ENCODE results near the gene LOX. TPM values are rescaled to one million over a fixed set of nuclear protein-coding genes. Genes with fewer than 3 reads are reported as not detected.
A peak's percentile ranks its signal among the peaks of the same experiment; 100 is the strongest.

Gene LOX
- total RNA-seq, 1 experiment from 2014 or later = 2.8 TPM

DNA sequence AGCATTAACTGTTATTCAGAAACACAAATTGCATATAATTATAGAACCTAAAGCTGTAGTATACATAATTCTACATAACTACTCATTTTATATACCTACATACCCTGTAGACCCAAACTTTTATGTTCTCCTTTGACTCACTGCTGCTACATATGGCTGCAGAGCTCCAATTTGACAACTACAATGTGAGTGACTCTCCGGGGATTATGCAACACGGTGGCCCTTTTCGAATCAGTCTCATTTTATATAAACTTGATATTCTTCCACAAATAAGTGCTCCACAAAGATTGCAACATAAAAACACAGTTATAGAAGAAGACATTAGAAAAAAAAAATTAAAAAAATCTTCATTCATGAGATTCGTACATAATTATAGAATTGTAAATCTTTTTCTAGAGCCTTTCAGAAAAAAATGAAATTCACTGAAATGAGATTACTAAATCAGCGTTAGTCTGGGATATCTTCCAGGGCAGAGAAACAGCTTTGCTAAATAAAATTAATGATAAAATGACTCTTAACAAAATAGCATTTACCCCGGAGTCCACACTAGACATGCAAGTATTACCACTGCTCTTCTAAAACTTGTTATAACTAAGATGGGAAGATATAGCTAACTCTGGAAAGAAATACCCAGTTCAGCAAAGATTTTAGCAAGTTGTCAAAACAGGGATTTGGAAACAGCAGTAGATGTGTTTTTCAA is 63.7 kb downstream of the LOX start:
- no TSS peak for BruUV-seq (replicated peaks)
- H3K36me3 ChIP-seq (ENCODE audit: insufficient read depth, low read length, poor library complexity, severe bottlenecking) = no peaks in the 10 kb centered on the region
- ChIA-PET POLR2A (ENCODE audit: low non-redundant PET) (no interaction called here), CTCF (no interaction called here)
- H3K27me3 ChIP-seq (replicated peaks; ENCODE audit: insufficient read depth, low read depth, low read length, poor library complexity) = no peaks in the 10 kb centered on the region
- intact Hi-C loops (cut with micrococcal nuclease; ENCODE audit: unreplicated experiment) = no loop called here
- no peak for TF ChIP-seq EZH2 (IDR thresholded peaks at IDR 0.05; ENCODE audit: borderline replicate concordance, low read depth, low read length, poor library complexity, severe bottlenecking)
- TF ChIP-seq, protein P1, sequence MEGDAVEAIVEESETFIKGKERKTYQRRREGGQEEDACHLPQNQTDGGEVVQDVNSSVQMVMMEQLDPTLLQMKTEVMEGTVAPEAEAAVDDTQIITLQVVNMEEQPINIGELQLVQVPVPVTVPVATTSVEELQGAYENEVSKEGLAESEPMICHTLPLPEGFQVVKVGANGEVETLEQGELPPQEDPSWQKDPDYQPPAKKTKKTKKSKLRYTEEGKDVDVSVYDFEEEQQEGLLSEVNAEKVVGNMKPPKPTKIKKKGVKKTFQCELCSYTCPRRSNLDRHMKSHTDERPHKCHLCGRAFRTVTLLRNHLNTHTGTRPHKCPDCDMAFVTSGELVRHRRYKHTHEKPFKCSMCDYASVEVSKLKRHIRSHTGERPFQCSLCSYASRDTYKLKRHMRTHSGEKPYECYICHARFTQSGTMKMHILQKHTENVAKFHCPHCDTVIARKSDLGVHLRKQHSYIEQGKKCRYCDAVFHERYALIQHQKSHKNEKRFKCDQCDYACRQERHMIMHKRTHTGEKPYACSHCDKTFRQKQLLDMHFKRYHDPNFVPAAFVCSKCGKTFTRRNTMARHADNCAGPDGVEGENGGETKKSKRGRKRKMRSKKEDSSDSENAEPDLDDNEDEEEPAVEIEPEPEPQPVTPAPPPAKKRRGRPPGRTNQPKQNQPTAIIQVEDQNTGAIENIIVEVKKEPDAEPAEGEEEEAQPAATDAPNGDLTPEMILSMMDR (conservative IDR thresholded peaks at IDR 0.05; ENCODE audit: low read depth, low read length) = no peak
- no peaks in the 10 kb centered on the region for H3K9me3 ChIP-seq (ENCODE audit: low read depth, low read length, poor library complexity, severe bottlenecking)
- H3K4me1 ChIP-seq (ENCODE audit: insufficient read depth, low read length, poor library complexity, severe bottlenecking) = peaks cover 17% of the 10 kb centered on the region
- H3K27ac ChIP-seq (ENCODE audit: low read depth, low read length, poor library complexity, severe bottlenecking) = no peak overlapping the region
- no peak overlapping the region for H3K4me3 ChIP-seq (ENCODE audit: low read depth, low read length, poor library complexity, severe bottlenecking)
- DNase-seq (ENCODE audit: low spot score) = peak; percentile 38

Other genes starting within 250 kb of the LOX start
- not detected in 2 replicates for gene FTMT, start 226.4 kb downstream of the LOX start, total RNA-seq (2021)
- 16.3 and 22.0 TPM in 2 replicates for gene SRFBP1, start 116.3 kb downstream of the LOX start, total RNA-seq (2021)
- not detected in 2 replicates for gene ZNF474, start 51.3 kb upstream of the LOX start, total RNA-seq (2021)
- gene SNCAIP, start 234.0 kb upstream of the LOX start, total RNA-seq (2021) = not detected in 2 replicates

Data from A673 (cell line).